Adrenal gland (tissue), 12 donors: ENCODE data around the gene THSD1. TPM values are rescaled to one million over a fixed set of nuclear protein-coding genes. Genes with fewer than 3 reads are reported as not detected.

Source experiments
- DNase-seq, 7 donors: peaks; one replicate each; pipeline ENCODE4 v3.0.0-alpha.2; 2019 to 2020
- H3K27ac ChIP-seq, 5 donors: fragments of 200-600 bp; sonication (generic) in 4 of 5; 1 replicate in 3 of 5; 2 replicates in 2 of 5; pipeline versions ENCODE4 v1.5.1 to v1.8.0; 2016 to 2020; ENCODE audit warnings: mild to moderate bottlenecking in 1 of 5
- H3K27me3 ChIP-seq: fragments of 200-600 bp; 2 replicates; pipeline ENCODE4 v1.8.0; 2021
- H3K36me3 ChIP-seq, 2 donors: fragments of 200-600 bp; replicated peaks in 1 of 2; 1 replicate in 1 of 2; 2 replicates in 1 of 2; pipeline versions ENCODE4 v1.5.1 to v1.8.0; 2018 to 2022
- H3K4me1 ChIP-seq, 2 donors: fragments of 200-600 bp; replicated peaks in 1 of 2; 1 replicate in 1 of 2; 2 replicates in 1 of 2; pipeline versions ENCODE4 v1.5.1 to v1.8.0; 2018 to 2021
- H3K4me3 ChIP-seq, 4 donors: fragments of 200-600 bp; sonication (generic) in 3 of 4; one replicate each; pipeline ENCODE4 v1.5.1; 2016 to 2018
- H3K9me3 ChIP-seq, 3 donors: fragments of 200-600 bp; sonication (generic) in 1 of 3; replicated peaks in 1 of 3; 1 replicate in 2 of 3; 2 replicates in 1 of 3; pipeline versions ENCODE4 v1.5.1 to v1.8.0; 2016 to 2021
- CTCF ChIP-seq, 6 experiments: fragments of 450-650 bp in 4 of 6; fragments of 200-600 bp in 2 of 6; sonication (generic) in 1 of 6; IDR thresholded peaks; 1 replicate in 5 of 6; 2 replicates in 1 of 6; pipeline versions ENCODE4 v1.5.1 to v1.8.0; 2016 to 2021; ENCODE audit warnings: antibody characterized with exemption in 6 of 6, mild to moderate bottlenecking in 2 of 6, moderate library complexity in 1 of 6
- POLR2A ChIP-seq, 2 donors: fragments of 450-650 bp; IDR thresholded peaks; one replicate each; pipeline ENCODE4 v1.6.1; 2017; ENCODE audit warnings: antibody characterized with exemption in 2 of 2, mild to moderate bottlenecking in 2 of 2, moderate library complexity in 1 of 2
- WGBS, 4 donors: extraction: QIAGEN DNeasy Blood & Tissue Kit in 2 of 4; methylation state at CpG; one replicate each; pipeline versions ENCODE4 v1.1.5 to v1.1.7; 2013 to 2017; 5-methylcytosine and 5-hydroxymethylcytosine counted together
- intact Hi-C, 2 donors: fragments of 100-400 bp; cut with DNase I; formaldehyde crosslinking; loops; one replicate each; pipeline versions ENCODE4 v1.14.1 to v1.15.0; 2022 to 2023
- polyA plus RNA-seq, 3 donors: library from polyadenylated mRNA; stranded (reverse); fragments of 200-250 nt in 2 of 3; fragments of 350-450 nt in 1 of 3; fragmentation: Illumina TruSeq in 1 of 3; extraction: RNeasy Lipid Tissue Mini Kit (QIAGEN cat#74804) in 1 of 3; gene quantifications; one replicate each; pipeline ENCODE4 v1.2.3, GENCODE V29; 2013 to 2014
- total RNA-seq, 9 donors: library from RNA; depleted of rRNA in 4 of 9; stranded (reverse); fragments of >200 nt in 4 of 9; fragments of 120-200 nt in 1 of 9; fragmentation: NEBNext Ultra II Directional in 1 of 9; extraction: Animal tissue kit (Norgen Biotek cat#: 25700) in 1 of 9; gene quantifications; one replicate each; pipeline versions ENCODE4 v1.1.0 to v1.2.4, GENCODE V29; 2013 to 2023
- donor health status: healthy with polysubstance abuse.
- donor health status: Bipolar disorder and iron deficiency.
- donor health status: DM: yes; HTN: yes; CAD: no.
- donor health status: DM: no; HTN: no; CAD: no.
- donor health status: DM: no; HTN: no; CAD: no.
- donor health status: DM: yes; HTN: yes; CAD: no.

The THSD1 gene
- total and polyA plus RNA-seq, 12 donors = 0.95 to 6.4 (median 3.3) TPM

- no peak for DNase-seq
- Histone ChIP-seq H3K36me3 (no peaks in the 10 kb centered on the region), H3K27me3 (no peaks in the 10 kb centered on the region), H3K4me3 (no peak overlapping the region), H3K4me1 (no peaks in the 10 kb centered on the region), H3K27ac (no peak overlapping the region), H3K9me3 (no peaks in the 10 kb centered on the region)
- TF ChIP-seq POLR2A (IDR thresholded peaks at IDR 0.05) = no peak
- TF ChIP-seq CTCF (IDR thresholded peaks at IDR 0.05) = no peak
- intact Hi-C loops = no loop called here
- 77 to 87% (median 82%) methylated on average over 4 of the region's 4 CpGs for WGBS, 4 donors
Observed at GRCh38 chr13:52395704-52396103, 10.3 kb downstream of the THSD1 start.

GRCh38 chr13:52394586-52394985 is 11.4 kb downstream of the THSD1 start:
- Histone ChIP-seq H3K4me3 (no peak overlapping the region), H3K9me3 (no peaks in the 10 kb centered on the region), H3K27me3 (no peaks in the 10 kb centered on the region), H3K36me3 (no peaks in the 10 kb centered on the region), H3K27ac (no peak overlapping the region), H3K4me1 (no peaks in the 10 kb centered on the region)
- intact Hi-C loops = no loop called here
- TF ChIP-seq POLR2A (IDR thresholded peaks at IDR 0.05) (no peak), CTCF (IDR thresholded peaks at IDR 0.05) (no peak)
- WGBS, 4 donors = 68 to 84% (median 75%) methylated on average over 2 of the region's 2 CpGs
- no peak for DNase-seq

GRCh38 chr13:52393572-52394357 is 12.2 kb downstream of the THSD1 start:
- Histone ChIP-seq H3K27me3 (no peaks in the 10 kb centered on the region), H3K4me3 (no peak overlapping the region), H3K27ac (no peak overlapping the region), H3K36me3 (no peaks in the 10 kb centered on the region), H3K9me3 (no peaks in the 10 kb centered on the region), H3K4me1 (no peaks in the 10 kb centered on the region)
- no peak for TF ChIP-seq POLR2A (IDR thresholded peaks at IDR 0.05)
- TF ChIP-seq CTCF (IDR thresholded peaks at IDR 0.05) = no peak
- WGBS, 4 donors = 78 to 82% (median 79%) methylated on average over 7 to 8 of the region's 8 CpGs
- intact Hi-C loops = no loop called here
- no peak for DNase-seq

GRCh38 chr13:52387721-52388120 is 18.3 kb downstream of the THSD1 start:
- intact Hi-C loops = no loop called here

More at GRCh38 chr13:52387721-52388120, 18.3 kb downstream of the THSD1 start:
- Histone ChIP-seq H3K9me3 (no peaks in the 10 kb centered on the region), H3K27ac (no peak overlapping the region), H3K27me3 (no peaks in the 10 kb centered on the region), H3K4me3 (no peak overlapping the region), H3K36me3 (no peaks in the 10 kb centered on the region), H3K4me1 (no peaks in the 10 kb centered on the region)
- TF ChIP-seq POLR2A (IDR thresholded peaks at IDR 0.05) (no peak), CTCF (IDR thresholded peaks at IDR 0.05) (no peak)
- no peak for DNase-seq
